OCI-LY3 (cell line): Measurements from ENCODE around the gene ZGRF1.

Experiments used
- H2AFZ ChIP-seq: fragments of 200-600, 300-600 bp; shearing (Covaris generic); 2 replicates; pipeline ENCODE4 v1.6.0; 2014; ENCODE audit warnings: antibody characterized with exemption, low read depth, low read length
- H3K27ac ChIP-seq: fragments of 200-600, 300-600 bp; sonication (generic); 2 replicates; pipeline ENCODE4 v1.5.1; 2014; ENCODE audit warnings: mild to moderate bottlenecking, low read length, moderate library complexity, mixed read lengths
- H3K27me3 ChIP-seq: fragments of 200-600, 300-600 bp; sonication (generic); 2 replicates; pipeline ENCODE4 v1.6.1; 2014; ENCODE audit warnings: low read depth, low read length, mixed read lengths
- H3K36me3 ChIP-seq: fragments of 200-600, 300-600 bp; sonication (generic); replicated peaks from 2 replicates; pipeline ENCODE3; 2014; ENCODE audit warnings: low read depth, low read length, mixed read lengths
- H3K4me1 ChIP-seq: fragments of 300-600, 200-600 bp; sonication (generic); 2 replicates; pipeline ENCODE4 v1.6.1; 2014; ENCODE audit warnings: low read length, mixed read lengths
- H3K4me2 ChIP-seq: fragments of 200-600, 300-600 bp; sonication (generic); 2 replicates; pipeline ENCODE4 v1.6.1; 2014; ENCODE audit warnings: low read length, mixed read lengths
- H3K4me3 ChIP-seq: fragments of 300-600, 200-600 bp; sonication (generic); 2 replicates; pipeline ENCODE4 v1.5.1; 2014; ENCODE audit warnings: antibody characterized with exemption, mild to moderate bottlenecking, low read length, moderate library complexity
- H3K79me2 ChIP-seq: fragments of 300-600, 200-600 bp; shearing (Covaris generic); 2 replicates; pipeline ENCODE4 v1.6.1; 2014; ENCODE audit warnings: mild to moderate bottlenecking, low read length, mixed read lengths
- H3K9ac ChIP-seq: fragments of 300-600, 200-600 bp; shearing (Covaris generic); 2 replicates; pipeline ENCODE4 v1.6.0; 2014; ENCODE audit warnings: mild to moderate bottlenecking, low read length, moderate library complexity
- H3K9me3 ChIP-seq: fragments of 200-600, 300-600 bp; shearing (Covaris generic); 2 replicates; pipeline ENCODE4 v1.6.1; 2014; ENCODE audit warnings: low read length, mixed read lengths; ENCODE audit not compliant: insufficient read depth
- H4K20me1 ChIP-seq: fragments of 200-600, 300-600 bp; sonication (generic); 2 replicates; pipeline ENCODE4 v1.6.1; 2016; ENCODE audit warnings: low read length, mixed read lengths; ENCODE audit not compliant: insufficient read depth
- EZH2phosphoT487 ChIP-seq: fragments of 200-600 bp; shearing (Covaris generic); IDR thresholded peaks from 2 replicates; pipeline ENCODE4 v1.6.1; 2018; ENCODE audit warnings: antibody characterized with exemption, mixed run types, low read depth
- TF ChIP-seq, protein P1 (sequence below): fragments of 200-600, 300-600 bp; sonication (generic); IDR thresholded peaks from 2 replicates; pipeline ENCODE4 v1.5.1; 2014; ENCODE audit warnings: antibody characterized with exemption, low read length, low read depth

ZGRF1 gene

DNA sequence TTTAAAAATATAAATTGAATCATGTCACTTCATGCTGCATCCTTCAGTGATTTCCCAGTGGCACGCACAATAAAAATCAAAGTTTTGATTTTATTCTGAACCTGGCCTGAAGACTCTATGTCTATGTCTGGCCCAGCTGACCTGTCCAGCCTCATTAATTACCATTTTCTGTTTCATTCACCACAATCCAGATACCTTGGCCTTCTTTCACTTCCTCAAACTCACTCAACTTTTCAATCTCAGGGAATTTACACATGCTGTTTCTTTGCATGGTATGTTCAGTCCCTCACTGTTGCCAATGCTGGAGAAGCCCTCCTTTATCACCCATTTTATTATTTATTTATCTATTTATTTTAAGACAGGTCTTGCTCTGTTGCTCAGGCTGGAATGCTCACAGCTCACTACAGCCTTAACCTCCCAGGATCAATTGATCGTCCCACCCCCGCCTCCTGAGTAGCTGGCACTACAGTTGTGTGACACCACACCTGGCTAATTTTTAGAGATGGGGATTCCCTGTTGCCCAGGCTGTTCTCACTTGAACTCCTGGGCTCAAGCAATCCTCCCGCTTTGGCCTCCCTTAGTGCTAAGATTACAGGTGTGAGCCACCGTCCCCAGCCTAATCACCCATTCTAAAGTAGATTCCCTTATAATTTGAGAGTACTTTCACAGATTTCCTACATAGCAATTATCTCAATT is 43.1 kb downstream of the ZGRF1 start:
- H3K36me3 ChIP-seq, result peaks cover 19% of the 10 kb centered on the region
- no peak overlapping the region for H2AFZ ChIP-seq
- H3K27ac ChIP-seq, result no peak overlapping the region
- H3K4me2 ChIP-seq, result peak overlapping the region; percentile 13; the same call in 1 of the 2 replicates
- no peak overlapping the region for H3K4me3 ChIP-seq
- H3K27me3 ChIP-seq, result no peaks in the 10 kb centered on the region
- H3K4me1 ChIP-seq, result peaks cover 21% of the 10 kb centered on the region
- H3K9ac ChIP-seq, result no peak overlapping the region
- H3K9me3 ChIP-seq, result no peaks in the 10 kb centered on the region
- no peaks in the 10 kb centered on the region for H3K79me2 ChIP-seq
- no peak for TF ChIP-seq EZH2phosphoT487
- TF ChIP-seq, protein P1, sequence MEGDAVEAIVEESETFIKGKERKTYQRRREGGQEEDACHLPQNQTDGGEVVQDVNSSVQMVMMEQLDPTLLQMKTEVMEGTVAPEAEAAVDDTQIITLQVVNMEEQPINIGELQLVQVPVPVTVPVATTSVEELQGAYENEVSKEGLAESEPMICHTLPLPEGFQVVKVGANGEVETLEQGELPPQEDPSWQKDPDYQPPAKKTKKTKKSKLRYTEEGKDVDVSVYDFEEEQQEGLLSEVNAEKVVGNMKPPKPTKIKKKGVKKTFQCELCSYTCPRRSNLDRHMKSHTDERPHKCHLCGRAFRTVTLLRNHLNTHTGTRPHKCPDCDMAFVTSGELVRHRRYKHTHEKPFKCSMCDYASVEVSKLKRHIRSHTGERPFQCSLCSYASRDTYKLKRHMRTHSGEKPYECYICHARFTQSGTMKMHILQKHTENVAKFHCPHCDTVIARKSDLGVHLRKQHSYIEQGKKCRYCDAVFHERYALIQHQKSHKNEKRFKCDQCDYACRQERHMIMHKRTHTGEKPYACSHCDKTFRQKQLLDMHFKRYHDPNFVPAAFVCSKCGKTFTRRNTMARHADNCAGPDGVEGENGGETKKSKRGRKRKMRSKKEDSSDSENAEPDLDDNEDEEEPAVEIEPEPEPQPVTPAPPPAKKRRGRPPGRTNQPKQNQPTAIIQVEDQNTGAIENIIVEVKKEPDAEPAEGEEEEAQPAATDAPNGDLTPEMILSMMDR, result no peak
- no peaks in the 10 kb centered on the region for H4K20me1 ChIP-seq

- TF ChIP-seq, protein P1, result no peak
- no peak for TF ChIP-seq EZH2phosphoT487
- H3K27me3 ChIP-seq, result no peaks in the 10 kb centered on the region
Measured at GRCh38 chr4:112592717-112593116, 44.0 kb downstream of the ZGRF1 start.

GRCh38 chr4:112591593-112591992 is 45.1 kb downstream of the ZGRF1 start:
- no peaks in the 10 kb centered on the region for H3K9me3 ChIP-seq
- no peaks in the 10 kb centered on the region for H3K27me3 ChIP-seq
- H3K4me1 ChIP-seq, result peaks cover 28% of the 10 kb centered on the region
- no peak overlapping the region for H2AFZ ChIP-seq
- H3K4me2 ChIP-seq, result no peak overlapping the region
- no peak overlapping the region for H3K4me3 ChIP-seq
- TF ChIP-seq, protein P1, result no peak
- no peak for TF ChIP-seq EZH2phosphoT487
- H3K27ac ChIP-seq, result no peak overlapping the region
- H3K9ac ChIP-seq, result no peak overlapping the region
- no peaks in the 10 kb centered on the region for H3K79me2 ChIP-seq
- no peaks in the 10 kb centered on the region for H4K20me1 ChIP-seq
- peaks cover 17% of the 10 kb centered on the region for H3K36me3 ChIP-seq

More at GRCh38 chr4:112592717-112593116, 44.0 kb downstream of the ZGRF1 start:
- H3K4me3 ChIP-seq, result no peak overlapping the region
- no peak overlapping the region for H2AFZ ChIP-seq
- H4K20me1 ChIP-seq, result no peaks in the 10 kb centered on the region
- H3K36me3 ChIP-seq, result peaks cover 17% of the 10 kb centered on the region
- H3K4me2 ChIP-seq, result no peak overlapping the region
- no peak overlapping the region for H3K27ac ChIP-seq
- H3K79me2 ChIP-seq, result no peaks in the 10 kb centered on the region
- no peak overlapping the region for H3K9ac ChIP-seq
- no peaks in the 10 kb centered on the region for H3K9me3 ChIP-seq
- H3K4me1 ChIP-seq, result peaks cover 22% of the 10 kb centered on the region

DNA sequence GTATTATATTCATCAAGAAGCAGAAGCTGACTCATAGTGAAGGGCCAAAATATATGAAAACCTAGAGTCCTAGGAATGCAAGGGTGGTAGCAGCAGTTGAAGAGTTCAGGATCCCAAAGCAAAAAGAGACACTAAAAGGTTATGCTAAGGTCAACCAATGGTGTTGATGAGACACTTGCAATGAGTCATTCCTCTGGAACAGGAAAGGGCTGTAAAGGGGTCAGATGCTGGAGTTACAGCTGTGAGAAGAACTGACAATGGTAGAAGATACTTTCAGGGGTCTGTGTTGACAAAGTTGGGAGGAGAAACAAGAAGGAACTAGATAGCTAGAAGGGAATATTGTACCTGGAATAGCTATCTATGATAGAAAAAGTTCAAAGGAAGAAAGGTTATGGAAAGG is 47.5 kb downstream of the ZGRF1 start:
- Histone ChIP-seq H3K9me3 (no peaks in the 10 kb centered on the region), H3K4me1 (peaks cover 18% of the 10 kb centered on the region), H3K27ac (no peak overlapping the region), H4K20me1 (no peaks in the 10 kb centered on the region), H3K4me2 (no peak overlapping the region), H3K4me3 (no peak overlapping the region), H3K79me2 (no peaks in the 10 kb centered on the region), H3K9ac (no peak overlapping the region), H2AFZ (no peak overlapping the region), H3K36me3 (peaks cover 14% of the 10 kb centered on the region), H3K27me3 (no peaks in the 10 kb centered on the region)
- TF ChIP-seq EZH2phosphoT487, result no peak
- TF ChIP-seq, protein P1, result no peak
